ENCODE results near the gene CERS2. TPM values are rescaled to one million over a fixed set of nuclear protein-coding genes. Genes with fewer than 3 reads are reported as not detected.
A peak's percentile ranks its signal among the peaks of the same experiment; 100 is the strongest.

Gene CERS2
- total RNA-seq, 1 donor, result 159 TPM

DNA sequence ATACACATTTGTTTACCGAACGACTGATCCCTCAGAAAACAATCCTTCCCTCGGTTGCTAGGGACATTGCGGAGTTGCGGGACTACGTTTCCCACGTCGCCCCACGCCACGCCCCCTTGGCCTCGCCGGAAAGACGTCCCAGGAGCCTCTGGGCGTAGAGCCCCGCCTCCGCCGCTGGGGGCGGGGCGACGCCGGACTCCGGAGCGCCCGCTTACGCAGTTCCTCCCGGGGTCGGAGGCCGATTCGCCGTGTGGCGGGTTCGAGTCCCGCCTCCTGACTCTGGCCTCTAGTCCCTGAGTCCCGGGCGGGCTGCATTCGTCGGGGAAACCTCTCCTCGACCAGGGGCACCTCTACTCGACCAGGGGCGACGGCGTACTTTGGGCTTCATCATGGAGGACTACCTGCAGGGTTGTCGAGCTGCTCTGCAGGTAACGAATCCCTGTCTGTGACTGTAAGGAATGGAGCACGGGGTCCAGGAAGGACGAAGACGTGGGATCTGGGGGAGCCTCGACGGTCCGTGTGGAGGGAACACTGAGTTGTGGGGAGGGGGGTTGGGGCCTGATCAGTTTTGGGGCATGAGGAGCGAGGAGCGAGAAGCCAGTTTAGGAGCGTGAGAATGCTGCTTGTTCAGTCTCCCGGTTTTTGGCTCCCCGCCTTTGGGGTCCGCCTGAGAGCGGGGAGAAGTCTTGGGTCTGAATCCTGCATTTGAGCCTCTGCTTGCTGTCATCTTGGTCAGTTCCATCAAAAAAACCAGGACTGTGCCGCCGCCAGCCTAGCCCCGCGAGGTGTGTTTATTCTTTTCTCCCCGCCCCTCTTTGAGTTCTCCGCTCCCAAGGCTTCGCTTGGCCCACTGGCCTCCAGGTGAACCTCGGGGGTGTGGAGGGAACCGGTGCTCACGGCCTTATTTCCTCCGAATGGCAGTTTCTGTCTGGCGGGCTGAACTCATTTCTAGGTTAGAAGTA lies 33.9 kb upstream of the CERS2 start, which contains the start of gene PRUNE1:
Gene PRUNE1, plus strand, starts transcription at position 206 of the 962 bp plus-strand sequence. Its CDS starts 184 bp downstream, at position 390.
- Histone ChIP-seq H3K4me3 (ENCODE audit: insufficient read depth, low read length) (peak within 1 kb of the TSS; percentile 99), H3K9me3 (ENCODE audit: low read depth, low read length) (no peaks in the 10 kb centered on the region), H3K4me2 (ENCODE audit: insufficient read depth, low read length) (peak within 1 kb of the TSS; percentile 92), H3K4me1 (ENCODE audit: insufficient read depth, low read length) (peaks cover 46% of the 10 kb centered on the region), H2AFZ (ENCODE audit: low read length) (peak within 1 kb of the TSS; percentile 99), H3K27ac (ENCODE audit: low read depth, low read length) (peak within 1 kb of the TSS; percentile 91), H3K79me2 (ENCODE audit: insufficient read depth, low read length) (peaks cover 30% of the 10 kb centered on the region), H3K27me3 (ENCODE audit: insufficient read depth, low read length) (no peaks in the 10 kb centered on the region), H3K36me3 (ENCODE audit: insufficient read depth, low read length) (no peaks in the 10 kb centered on the region), H4K20me1 (ENCODE audit: insufficient read depth, low read length) (no peaks in the 10 kb centered on the region)
- TF ChIP-seq, protein P1, sequence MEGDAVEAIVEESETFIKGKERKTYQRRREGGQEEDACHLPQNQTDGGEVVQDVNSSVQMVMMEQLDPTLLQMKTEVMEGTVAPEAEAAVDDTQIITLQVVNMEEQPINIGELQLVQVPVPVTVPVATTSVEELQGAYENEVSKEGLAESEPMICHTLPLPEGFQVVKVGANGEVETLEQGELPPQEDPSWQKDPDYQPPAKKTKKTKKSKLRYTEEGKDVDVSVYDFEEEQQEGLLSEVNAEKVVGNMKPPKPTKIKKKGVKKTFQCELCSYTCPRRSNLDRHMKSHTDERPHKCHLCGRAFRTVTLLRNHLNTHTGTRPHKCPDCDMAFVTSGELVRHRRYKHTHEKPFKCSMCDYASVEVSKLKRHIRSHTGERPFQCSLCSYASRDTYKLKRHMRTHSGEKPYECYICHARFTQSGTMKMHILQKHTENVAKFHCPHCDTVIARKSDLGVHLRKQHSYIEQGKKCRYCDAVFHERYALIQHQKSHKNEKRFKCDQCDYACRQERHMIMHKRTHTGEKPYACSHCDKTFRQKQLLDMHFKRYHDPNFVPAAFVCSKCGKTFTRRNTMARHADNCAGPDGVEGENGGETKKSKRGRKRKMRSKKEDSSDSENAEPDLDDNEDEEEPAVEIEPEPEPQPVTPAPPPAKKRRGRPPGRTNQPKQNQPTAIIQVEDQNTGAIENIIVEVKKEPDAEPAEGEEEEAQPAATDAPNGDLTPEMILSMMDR (IDR thresholded peaks at IDR 0.05; ENCODE audit: extremely low read depth, low read depth, low read length), result no peak
- DNase-seq (ENCODE audit: insufficient read length, low spot score, missing footprints), result peak; percentile 97

GRCh38 chr1:151007853-151008243 lies 33.2 kb upstream of the CERS2 start:
- H3K9me3 ChIP-seq (ENCODE audit: low read depth, low read length), result no peaks in the 10 kb centered on the region
- peak overlapping the region; percentile 99 for H3K4me3 ChIP-seq (ENCODE audit: insufficient read depth, low read length)
- H3K4me2 ChIP-seq (ENCODE audit: insufficient read depth, low read length), result peak overlapping the region; percentile 92
- H3K27me3 ChIP-seq (ENCODE audit: insufficient read depth, low read length), result no peaks in the 10 kb centered on the region
- H3K4me1 ChIP-seq (ENCODE audit: insufficient read depth, low read length), result peaks cover 39% of the 10 kb centered on the region
- H3K79me2 ChIP-seq (ENCODE audit: insufficient read depth, low read length), result peaks cover 30% of the 10 kb centered on the region
- H2AFZ ChIP-seq (ENCODE audit: low read length), result peak overlapping the region; percentile 82
- no peak for DNase-seq (ENCODE audit: insufficient read length, low spot score, missing footprints)
- H3K27ac ChIP-seq (ENCODE audit: low read depth, low read length), result peak overlapping the region; percentile 91
- H3K36me3 ChIP-seq (ENCODE audit: insufficient read depth, low read length), result no peaks in the 10 kb centered on the region
- no peaks in the 10 kb centered on the region for H4K20me1 ChIP-seq (ENCODE audit: insufficient read depth, low read length)
- TF ChIP-seq, protein P1 (IDR thresholded peaks at IDR 0.05; ENCODE audit: extremely low read depth, low read depth, low read length), result no peak

- Histone ChIP-seq H3K4me2 (ENCODE audit: insufficient read depth, low read length) (peak within 1 kb of the TSS; percentile 94), H2AFZ (ENCODE audit: low read length) (peak within 1 kb of the TSS; percentile 87), H3K27ac (ENCODE audit: low read depth, low read length) (peak within 1 kb of the TSS; percentile 91), H3K9me3 (ENCODE audit: low read depth, low read length) (no peaks in the 10 kb centered on the region), H3K4me3 (ENCODE audit: insufficient read depth, low read length) (peak within 1 kb of the TSS; percentile 99), H3K36me3 (ENCODE audit: insufficient read depth, low read length) (no peaks in the 10 kb centered on the region), H3K79me2 (ENCODE audit: insufficient read depth, low read length) (peaks cover 30% of the 10 kb centered on the region), H3K4me1 (ENCODE audit: insufficient read depth, low read length) (peaks cover 39% of the 10 kb centered on the region), H4K20me1 (ENCODE audit: insufficient read depth, low read length) (no peaks in the 10 kb centered on the region), H3K27me3 (ENCODE audit: insufficient read depth, low read length) (no peaks in the 10 kb centered on the region)
- peak; percentile 95 for DNase-seq (ENCODE audit: insufficient read length, low spot score, missing footprints)
- TF ChIP-seq, protein P1 (IDR thresholded peaks at IDR 0.05; ENCODE audit: extremely low read depth, low read depth, low read length), result peak; percentile 57
Observed at GRCh38 chr1:151006327-151007052, 31.9 kb upstream of the CERS2 start, which contains the start of gene MINDY1. MINDY1 (minus strand) TSS chr1:151006902; CDS start chr1:151002617, 4,285 bp downstream.
